Stomach (tissue), 4 donors: Measurements from ENCODE around the gene KIFC3.

Source experiments
- EP300 ChIP-seq: sonication (generic); formaldehyde crosslinking; IDR thresholded peaks from one replicate; pipeline ENCODE4 v1.6.1; 2017; ENCODE audit warnings: antibody characterized with exemption
- POLR2A ChIP-seq, 4 donors: fragments of 450-650 bp; IDR thresholded peaks; one replicate each; pipeline ENCODE4 v1.6.1; 2016; ENCODE audit warnings: antibody characterized with exemption in 4 of 4, control low read depth in 2 of 4, mild to moderate bottlenecking in 1 of 4, moderate library complexity in 1 of 4
- POLR2AphosphoS5 ChIP-seq, 3 donors: sonication (generic); formaldehyde crosslinking; IDR thresholded peaks; one replicate each; pipeline ENCODE4 v1.6.1; 2016; ENCODE audit warnings: antibody characterized with exemption in 3 of 3
- TF ChIP-seq, protein P1 (sequence below), 7 experiments: fragments of 450-650 bp in 4 of 7; fragments of 200-600 bp in 3 of 7; sonication (generic) in 3 of 7; IDR thresholded peaks; one replicate each; pipeline ENCODE4 v1.5.1; 2016 to 2019; ENCODE audit warnings: antibody characterized with exemption in 7 of 7, control low read depth in 2 of 7, mild to moderate bottlenecking in 1 of 7

DNA sequence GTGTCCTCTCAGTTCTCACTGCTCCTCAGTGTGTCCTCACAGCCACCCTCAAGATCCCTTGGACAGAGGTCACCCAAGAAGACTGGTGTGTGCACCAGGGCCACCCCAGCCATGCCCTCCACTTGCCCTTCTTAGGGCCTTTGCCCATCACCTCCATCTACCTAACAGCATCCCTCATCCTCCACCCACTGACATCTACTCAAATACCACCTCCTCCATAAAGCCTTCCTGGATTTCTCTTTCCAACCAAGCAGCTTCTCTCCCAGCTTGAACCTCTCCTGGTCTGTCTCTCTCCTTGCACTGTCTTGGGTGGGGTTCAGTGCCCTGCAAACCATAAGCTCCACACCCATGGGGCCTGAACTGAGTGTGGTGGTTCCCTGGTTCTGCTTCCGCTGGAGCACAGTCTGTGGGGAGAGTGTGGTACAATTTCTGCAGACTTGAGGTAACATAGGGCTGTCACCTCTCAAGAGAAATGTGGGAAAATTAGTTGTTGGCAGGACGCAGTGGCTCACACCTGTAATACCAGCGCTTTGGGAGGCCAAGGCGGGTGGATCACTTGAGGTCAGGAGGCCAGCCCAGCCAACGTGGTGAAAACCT is 52.3 kb downstream of the KIFC3 start:
- TF ChIP-seq, protein P1, sequence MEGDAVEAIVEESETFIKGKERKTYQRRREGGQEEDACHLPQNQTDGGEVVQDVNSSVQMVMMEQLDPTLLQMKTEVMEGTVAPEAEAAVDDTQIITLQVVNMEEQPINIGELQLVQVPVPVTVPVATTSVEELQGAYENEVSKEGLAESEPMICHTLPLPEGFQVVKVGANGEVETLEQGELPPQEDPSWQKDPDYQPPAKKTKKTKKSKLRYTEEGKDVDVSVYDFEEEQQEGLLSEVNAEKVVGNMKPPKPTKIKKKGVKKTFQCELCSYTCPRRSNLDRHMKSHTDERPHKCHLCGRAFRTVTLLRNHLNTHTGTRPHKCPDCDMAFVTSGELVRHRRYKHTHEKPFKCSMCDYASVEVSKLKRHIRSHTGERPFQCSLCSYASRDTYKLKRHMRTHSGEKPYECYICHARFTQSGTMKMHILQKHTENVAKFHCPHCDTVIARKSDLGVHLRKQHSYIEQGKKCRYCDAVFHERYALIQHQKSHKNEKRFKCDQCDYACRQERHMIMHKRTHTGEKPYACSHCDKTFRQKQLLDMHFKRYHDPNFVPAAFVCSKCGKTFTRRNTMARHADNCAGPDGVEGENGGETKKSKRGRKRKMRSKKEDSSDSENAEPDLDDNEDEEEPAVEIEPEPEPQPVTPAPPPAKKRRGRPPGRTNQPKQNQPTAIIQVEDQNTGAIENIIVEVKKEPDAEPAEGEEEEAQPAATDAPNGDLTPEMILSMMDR (IDR thresholded peaks at IDR 0.05) = no peak
- TF ChIP-seq POLR2A (IDR thresholded peaks at IDR 0.05) (no peak), POLR2AphosphoS5 (IDR thresholded peaks at IDR 0.05) (no peak), EP300 (no peak)
